ENCODE results near the gene EMP2.
"Not testable (repeated sequence)": the region's sequence is repeated elsewhere in the genome, so short reads cannot be mapped to it uniquely, and the experiment has no call there.

The EMP2 gene

GRCh38 chr16:10552998-10553491 is 27.4 kb downstream of the EMP2 start:
- peak in 3 of 58 donors; percentile 0 to 8 (median 6) for DNase-seq

GRCh38 chr16:10552281-10552680 is 28.1 kb downstream of the EMP2 start:
- no peak for DNase-seq

- no peak for DNase-seq
Observed at GRCh38 chr16:10551881-10552280, 28.5 kb downstream of the EMP2 start.

DNA sequence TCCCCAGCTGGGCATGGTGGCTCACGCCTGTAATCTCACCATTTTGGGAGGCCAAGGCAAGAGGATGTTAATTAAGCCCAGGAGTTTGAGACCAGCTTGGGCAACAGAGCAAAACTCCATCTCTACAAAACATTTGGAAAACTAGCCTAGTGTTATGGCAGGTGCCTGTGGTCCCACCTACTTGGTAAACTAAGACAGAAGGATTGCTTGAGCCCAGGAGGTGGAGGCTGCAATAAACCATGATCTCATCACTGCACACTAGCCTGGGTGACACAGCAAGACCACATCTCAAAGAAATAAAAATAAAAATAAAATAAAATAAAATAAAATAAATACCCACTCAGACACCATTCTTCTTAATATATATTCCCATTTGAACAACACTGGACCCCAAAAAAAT is 32.0 kb downstream of the EMP2 start:
- no peak for DNase-seq

GRCh38 chr16:10547708-10548107 is 32.7 kb downstream of the EMP2 start:
- no peak for DNase-seq

GRCh38 chr16:10543231-10543977 is 37.0 kb downstream of the EMP2 start:
- DNase-seq: no peak

- DNase-seq: no peak
Observed at GRCh38 chr16:10541366-10541765, 39.0 kb downstream of the EMP2 start.

DNA sequence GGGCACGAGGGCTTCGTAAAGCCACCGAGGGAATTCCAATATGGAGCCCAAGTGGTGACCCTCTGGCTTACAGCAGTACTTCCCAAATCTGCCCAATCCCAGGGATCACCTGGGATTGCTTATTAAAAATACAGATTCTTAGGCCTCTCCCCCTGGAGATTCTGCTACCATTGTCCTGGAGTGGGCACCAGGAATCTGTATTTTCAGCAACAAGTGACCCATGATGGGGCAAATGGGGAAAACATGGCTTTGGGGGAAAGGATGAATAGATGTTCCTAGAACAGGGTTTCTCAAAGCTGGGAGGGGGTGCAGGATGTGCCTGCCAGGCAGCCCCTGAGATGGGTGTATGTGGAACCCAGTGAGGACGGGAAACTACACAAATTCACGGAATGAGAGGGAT is 40.6 kb downstream of the EMP2 start:
- DNase-seq: no peak

DNA sequence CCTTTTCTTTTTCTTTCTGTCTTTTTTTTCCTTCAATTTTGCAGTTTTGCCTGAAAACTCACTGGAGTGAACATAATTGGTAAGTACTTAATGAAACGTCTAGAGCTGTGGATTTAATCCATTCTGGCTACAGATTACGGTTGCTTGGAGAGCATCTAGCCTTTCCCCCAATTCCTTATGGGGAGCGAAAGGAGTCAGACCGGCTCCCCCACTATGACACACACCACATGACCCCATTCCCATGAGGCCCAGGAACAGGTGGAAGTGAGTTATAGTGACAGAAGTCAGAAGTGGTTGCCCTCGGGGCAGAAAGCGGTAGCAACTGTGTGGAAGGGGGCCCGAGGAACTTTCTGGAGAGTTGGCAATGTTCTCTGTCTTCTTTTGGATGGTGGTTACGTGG is 41.2 kb downstream of the EMP2 start:
- no peak for DNase-seq

- DNase-seq: no peak
Observed at GRCh38 chr16:10538583-10538982, 41.8 kb downstream of the EMP2 start.

GRCh38 chr16:10537946-10538345 is 42.5 kb downstream of the EMP2 start:
- DNase-seq: no peak

DNA sequence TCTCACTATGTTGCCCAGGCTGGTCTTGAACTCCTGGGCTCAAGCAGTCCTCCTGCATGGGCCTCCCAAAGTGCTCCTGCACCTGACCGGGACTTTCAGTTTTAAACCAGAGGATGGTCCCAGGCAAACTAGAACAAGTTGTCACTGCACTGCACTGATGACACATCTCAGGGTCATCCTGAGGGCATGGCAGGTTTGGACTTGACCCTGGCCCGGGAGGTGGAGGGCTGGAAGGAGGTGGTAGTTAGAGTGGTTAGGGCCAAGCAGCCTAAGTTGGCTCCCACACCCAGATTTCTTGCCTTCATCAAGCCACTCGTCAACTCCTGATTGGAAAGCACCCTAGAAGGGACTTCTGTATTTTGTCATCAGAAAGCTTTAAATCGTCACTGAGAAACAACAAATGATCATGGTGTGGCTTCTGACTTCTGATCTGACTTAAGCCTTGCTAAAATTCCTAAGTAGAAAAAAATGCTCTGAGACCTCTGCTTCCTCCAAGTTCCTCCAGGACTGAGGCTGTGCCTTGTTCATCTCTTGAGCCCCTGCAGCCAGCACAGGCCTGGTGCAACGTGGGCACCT is 43.5 kb downstream of the EMP2 start:
- DNase-seq: no peak

DNA sequence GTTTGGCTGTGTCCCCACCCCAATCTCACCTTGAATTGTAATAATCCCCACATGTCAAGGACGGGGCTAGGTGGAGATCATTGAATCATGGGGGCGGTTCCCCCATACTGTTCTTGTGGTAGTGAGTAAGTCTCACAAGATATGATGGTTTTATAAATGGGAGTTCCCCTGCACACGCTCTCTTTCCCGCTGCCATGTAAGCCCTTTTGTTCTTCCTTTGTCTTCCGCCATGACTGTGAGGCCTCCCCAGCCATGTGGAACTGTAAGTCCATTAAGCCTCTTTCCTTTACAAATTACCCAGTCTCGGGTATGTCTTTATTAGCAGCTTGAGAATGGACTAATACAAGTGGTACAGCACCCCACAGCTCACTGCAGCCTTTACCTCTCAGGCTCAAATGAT is 44.1 kb downstream of the EMP2 start:
- not testable (repeated sequence) for DNase-seq

- no peak for DNase-seq
Observed at GRCh38 chr16:10535461-10535860, 44.9 kb downstream of the EMP2 start.

GRCh38 chr16:10534748-10535147 is 45.6 kb downstream of the EMP2 start:
- DNase-seq: no peak

DNA sequence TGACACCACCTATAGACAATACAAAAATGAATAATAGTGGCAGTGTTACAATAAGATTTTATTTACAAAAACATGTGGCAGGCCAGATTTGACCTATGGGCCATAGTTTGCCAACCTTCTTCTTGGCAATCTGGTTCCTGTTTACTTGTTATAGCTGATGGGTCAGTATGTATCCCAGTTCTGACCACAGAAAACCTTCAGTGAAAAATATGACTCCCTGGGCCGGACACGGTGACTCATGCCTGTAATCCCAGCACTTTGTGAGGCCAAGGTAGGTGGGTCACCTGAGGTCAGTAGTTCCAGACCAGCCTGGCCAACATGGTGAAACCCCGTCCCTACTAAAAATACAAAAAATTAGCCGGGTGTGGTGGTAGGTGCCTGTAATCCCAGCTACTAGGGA is 46.8 kb downstream of the EMP2 start:
- not testable (repeated sequence) for DNase-seq

DNA sequence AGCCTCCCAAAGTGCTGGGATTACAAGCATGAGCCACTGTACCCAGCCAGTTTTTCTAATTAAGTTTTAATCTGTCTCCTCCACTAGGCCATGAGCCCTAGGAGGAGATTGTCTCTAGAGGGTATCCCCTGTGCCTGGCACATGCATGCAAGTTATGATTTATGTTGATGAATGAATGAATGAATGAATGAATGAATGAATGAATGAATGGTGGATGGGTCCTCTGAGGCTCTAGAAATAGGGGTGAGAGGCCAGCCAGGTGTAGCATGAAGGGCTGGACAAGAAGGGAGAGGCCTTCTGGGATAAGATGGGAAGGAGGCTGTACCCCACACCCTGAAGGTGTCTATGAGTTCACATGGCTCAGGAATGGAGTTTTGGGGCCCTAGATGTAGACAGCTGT is 48.8 kb downstream of the EMP2 start:
- no peak for DNase-seq

DNA sequence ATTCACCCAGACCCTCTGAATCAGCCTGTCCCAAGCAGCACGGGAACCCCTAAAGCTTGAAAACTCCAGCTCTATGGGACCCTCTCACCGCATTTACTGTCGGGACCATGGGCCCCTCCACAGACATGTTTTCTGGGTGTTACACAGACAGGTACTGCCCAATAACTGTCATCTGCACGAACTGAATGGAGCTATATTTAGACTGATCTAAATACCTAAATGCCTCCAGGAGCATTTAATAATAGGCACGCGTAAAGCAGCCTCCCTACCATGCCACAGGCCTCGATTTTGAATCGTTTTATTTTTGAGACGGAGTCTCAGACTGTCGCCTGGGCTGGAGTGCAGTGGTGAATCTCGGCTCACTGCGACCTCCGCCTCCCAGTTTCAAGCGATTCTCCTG is 49.7 kb downstream of the EMP2 start:
- no peak for DNase-seq

DNA sequence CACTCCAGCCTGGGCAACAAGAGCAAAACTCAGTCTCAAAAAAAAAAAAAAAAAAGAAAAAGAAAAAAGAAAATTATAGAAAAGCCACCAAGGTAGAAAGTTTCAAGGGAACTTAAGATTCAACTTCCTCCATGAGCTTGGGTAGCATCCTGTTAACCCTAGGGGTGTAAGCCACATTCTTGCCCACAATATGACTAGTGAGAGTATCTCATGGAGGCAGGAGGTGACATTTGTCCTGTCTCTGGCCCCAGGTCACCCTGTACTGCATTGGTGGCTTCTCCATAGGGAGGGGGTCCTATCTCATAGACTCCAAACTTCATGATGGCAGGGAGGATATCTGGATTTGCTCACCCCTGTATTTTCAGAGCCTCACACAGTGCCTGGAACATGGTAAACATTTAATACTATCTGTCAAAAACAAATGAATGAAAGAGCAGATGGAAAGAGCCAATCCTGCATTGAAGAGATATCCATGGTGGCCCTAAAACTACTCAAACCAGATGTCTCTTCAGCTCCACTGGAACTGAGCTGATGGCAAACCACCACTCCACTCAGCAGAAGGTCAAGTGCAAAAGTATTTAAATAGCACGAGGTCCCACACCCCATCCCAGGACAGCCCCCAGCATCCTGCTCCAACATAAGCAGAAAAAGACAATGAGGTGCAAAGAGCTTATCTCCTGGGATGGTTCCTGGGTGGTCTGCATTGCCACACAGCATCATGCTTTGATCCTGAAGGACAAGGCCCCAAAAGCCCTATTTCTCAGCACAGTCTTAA is 50.3 kb downstream of the EMP2 start:
- no peak for DNase-seq

DNA sequence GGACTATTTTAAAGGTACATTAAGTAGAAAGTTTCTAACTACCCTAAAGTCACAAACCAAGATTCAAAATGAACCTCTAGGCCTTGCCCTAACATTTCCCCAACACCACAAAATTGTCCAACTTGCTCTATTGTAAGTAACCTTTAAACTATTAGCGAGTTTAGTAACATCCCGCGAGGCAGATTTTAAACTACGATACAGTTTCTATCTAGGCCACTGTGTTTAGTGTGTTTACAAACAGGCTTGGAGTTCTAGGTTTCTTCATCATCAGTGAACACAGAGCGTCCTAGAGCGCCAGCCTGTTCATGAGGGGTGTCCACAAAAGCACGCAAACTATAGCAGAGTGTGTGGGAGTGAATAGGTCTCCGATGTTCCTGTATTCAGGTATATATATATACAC is 51.8 kb downstream of the EMP2 start:
- DNase-seq: no peak

GRCh38 chr16:10526962-10527361 is 53.4 kb downstream of the EMP2 start:
- DNase-seq: no peak

- DNase-seq: no peak
Observed at GRCh38 chr16:10525214-10525825, 55.1 kb downstream of the EMP2 start.

All from anterior cingulate cortex (tissue), 58 donors.